ENCODE results near the gene KCNQ1.

The KCNQ1 gene

GRCh38 chr11:2450321-2451041 lies 5.7 kb downstream of the KCNQ1 start:
- DNase-seq (ENCODE audit: extremely low read depth, low read depth): no peak
- TF ChIP-seq CTCF (IDR thresholded peaks at IDR 0.05; ENCODE audit: low read depth, low read length): no peak

GRCh38 chr11:2451336-2451735 lies 6.5 kb downstream of the KCNQ1 start:
- no peak for TF ChIP-seq CTCF (IDR thresholded peaks at IDR 0.05; ENCODE audit: low read depth, low read length)
- no peak for DNase-seq (ENCODE audit: extremely low read depth, low read depth)

GRCh38 chr11:2451916-2452315 lies 7.1 kb downstream of the KCNQ1 start:
- TF ChIP-seq CTCF (IDR thresholded peaks at IDR 0.05; ENCODE audit: low read depth, low read length): no peak
- no peak for DNase-seq (ENCODE audit: extremely low read depth, low read depth)

- DNase-seq (ENCODE audit: extremely low read depth, low read depth): no peak
- TF ChIP-seq CTCF (IDR thresholded peaks at IDR 0.05; ENCODE audit: low read depth, low read length): no peak
Observed at GRCh38 chr11:2452321-2453012, 7.7 kb downstream of the KCNQ1 start.

GRCh38 chr11:2453436-2453835 lies 8.6 kb downstream of the KCNQ1 start:
- no peak for TF ChIP-seq CTCF (IDR thresholded peaks at IDR 0.05; ENCODE audit: low read depth, low read length)
- DNase-seq (ENCODE audit: extremely low read depth, low read depth): no peak

GRCh38 chr11:2458321-2458720 lies 13.5 kb downstream of the KCNQ1 start:
- DNase-seq (ENCODE audit: extremely low read depth, low read depth): no peak
- no peak for TF ChIP-seq CTCF (IDR thresholded peaks at IDR 0.05; ENCODE audit: low read depth, low read length)

GRCh38 chr11:2459016-2459725 lies 14.4 kb downstream of the KCNQ1 start:
- DNase-seq (ENCODE audit: extremely low read depth, low read depth): no peak

More at GRCh38 chr11:2459016-2459725, 14.4 kb downstream of the KCNQ1 start:
- TF ChIP-seq CTCF (IDR thresholded peaks at IDR 0.05; ENCODE audit: low read depth, low read length): no peak
